GM19468 (cell line): ENCODE data around the gene CNBP.
"Not testable (repeated sequence)": the region's sequence is repeated elsewhere in the genome, so short reads cannot be mapped to it uniquely, and the experiment has no call there.

Source experiments
- ATAC-seq: cut with Tn5 transposase; IDR thresholded peaks from one replicate; pipeline ENCODE4 v1.9.1; 2021; ENCODE audit warnings: mild to moderate bottlenecking, moderate library complexity, moderate number of reproducible peaks; ENCODE audit not compliant: unreplicated experiment; ENCODE audit errors: extremely low read depth

CNBP gene

GRCh38 chr3:129187857-129188256 is 4.2 kb upstream of the CNBP start:
- ATAC-seq: no peak

GRCh38 chr3:129185783-129186182 is 2.1 kb upstream of the CNBP start:
- no peak for ATAC-seq

- not testable (repeated sequence) for ATAC-seq
Measured at GRCh38 chr3:129184784-129185542, 1.3 kb upstream of the CNBP start.

GRCh38 chr3:129184396-129184657 is 631 bp upstream of the CNBP start:
- ATAC-seq: no peak

GRCh38 chr3:129182390-129183185 is 1.1 kb downstream of the CNBP start:
- no peak for ATAC-seq

GRCh38 chr3:129181819-129182218 is 1.9 kb downstream of the CNBP start:
- ATAC-seq: no peak

GRCh38 chr3:129180461-129180860 is 3.2 kb downstream of the CNBP start:
- ATAC-seq: no peak

- ATAC-seq: no peak
Measured at GRCh38 chr3:129176051-129176450, 7.6 kb downstream of the CNBP start.

- no peak for ATAC-seq
Measured at GRCh38 chr3:129173725-129174124, 10.0 kb downstream of the CNBP start.

- ATAC-seq: no peak
Measured at GRCh38 chr3:129173206-129173605, 10.5 kb downstream of the CNBP start.

GRCh38 chr3:129166579-129167332 is 16.9 kb downstream of the CNBP start:
- no peak for ATAC-seq

- ATAC-seq: not testable (repeated sequence)
Measured at GRCh38 chr3:129165594-129165993, 18.1 kb downstream of the CNBP start.

GRCh38 chr3:129164500-129164899 is 19.2 kb downstream of the CNBP start:
- no peak for ATAC-seq

GRCh38 chr3:129162729-129163579 is 20.7 kb downstream of the CNBP start:
- ATAC-seq: no peak

- no peak for ATAC-seq
Measured at GRCh38 chr3:129161860-129162271, 21.8 kb downstream of the CNBP start.

- peak; percentile 73 for ATAC-seq
Measured at GRCh38 chr3:129160891-129161859, 22.5 kb downstream of the CNBP start, which contains the start of gene ISY1. TSS of gene ISY1 (minus strand) at chr3:129161063. CDS start at chr3:129160975, 88 bp downstream.

GRCh38 chr3:129144786-129145185 is 38.9 kb downstream of the CNBP start:
- ATAC-seq: no peak

- not testable (repeated sequence) for ATAC-seq
Measured at GRCh38 chr3:129141011-129141410, 42.7 kb downstream of the CNBP start.

- ATAC-seq: no peak
Measured at GRCh38 chr3:129139911-129140310, 43.8 kb downstream of the CNBP start.
